ENCODE results near the gene USH2A.

Gene USH2A

GRCh38 chr1:215963621-215964020 is 459.6 kb downstream of the USH2A start:
- no peak for DNase-seq (ENCODE audit: low read depth in 2 of 2)

DNA sequence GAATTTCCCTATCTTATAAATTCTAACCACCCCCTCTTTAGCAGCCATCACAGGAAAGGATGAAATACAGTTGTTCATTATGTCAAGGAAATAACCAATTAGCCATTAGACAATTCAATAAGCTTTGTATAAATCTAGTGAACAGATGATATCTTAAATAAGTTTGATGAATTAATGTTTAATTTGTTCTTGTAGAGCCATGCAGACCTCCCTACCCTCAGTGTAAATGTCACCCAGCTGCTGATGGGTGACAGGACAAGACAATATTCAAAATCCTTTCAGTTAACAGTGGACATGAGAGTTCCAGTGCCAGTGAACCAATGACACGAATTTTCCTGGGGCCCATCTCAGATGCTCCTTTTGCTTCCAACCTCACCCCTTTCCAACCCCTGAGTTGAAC is 460.2 kb downstream of the USH2A start:
- DNase-seq (ENCODE audit: low read depth in 2 of 2), result no peak

GRCh38 chr1:215958841-215959240 is 464.4 kb downstream of the USH2A start:
- DNase-seq (ENCODE audit: low read depth in 2 of 2), result peak; percentile 4 to 5

DNA sequence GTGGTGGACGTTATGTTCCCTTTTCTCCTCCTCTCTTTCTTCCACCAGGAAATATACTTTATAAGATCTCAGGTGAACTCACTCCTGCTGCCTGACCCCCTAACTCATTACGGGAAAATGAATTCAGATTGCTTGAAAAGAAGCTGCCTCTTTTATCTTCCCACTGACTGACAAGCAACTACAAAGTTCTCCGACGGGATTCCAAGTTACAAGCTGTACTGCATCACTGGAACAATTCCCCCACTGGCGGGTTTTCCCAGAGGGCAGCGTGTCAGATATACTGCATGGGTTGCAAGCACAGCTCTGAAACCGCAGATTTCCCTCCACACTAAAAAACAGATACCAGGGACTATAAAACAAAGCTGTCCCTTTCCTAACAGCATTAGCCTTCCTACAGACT is 465.6 kb downstream of the USH2A start:
- peak; percentile 29 to 37 for DNase-seq (ENCODE audit: low read depth in 2 of 2)

DNA sequence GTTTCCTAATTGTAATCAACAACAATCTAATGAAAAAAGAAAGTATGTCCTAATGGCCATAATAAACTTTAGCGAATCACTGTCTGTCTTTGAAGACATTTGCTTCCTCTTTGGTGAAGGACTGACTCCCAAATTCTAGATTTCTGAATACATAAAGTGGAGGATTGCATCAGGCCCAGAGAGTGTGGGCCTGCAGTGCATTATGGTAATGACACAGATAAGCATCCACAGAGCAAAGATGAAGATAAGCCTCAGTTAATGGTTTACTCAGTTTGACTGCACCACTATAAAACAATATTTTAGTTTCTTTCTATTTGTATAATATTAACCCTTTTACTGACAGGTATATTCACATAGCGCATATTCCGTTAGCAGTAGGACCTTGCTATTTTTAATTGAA is 490.7 kb downstream of the USH2A start:
- no peak for DNase-seq (ENCODE audit: low read depth in 2 of 2)

DNA sequence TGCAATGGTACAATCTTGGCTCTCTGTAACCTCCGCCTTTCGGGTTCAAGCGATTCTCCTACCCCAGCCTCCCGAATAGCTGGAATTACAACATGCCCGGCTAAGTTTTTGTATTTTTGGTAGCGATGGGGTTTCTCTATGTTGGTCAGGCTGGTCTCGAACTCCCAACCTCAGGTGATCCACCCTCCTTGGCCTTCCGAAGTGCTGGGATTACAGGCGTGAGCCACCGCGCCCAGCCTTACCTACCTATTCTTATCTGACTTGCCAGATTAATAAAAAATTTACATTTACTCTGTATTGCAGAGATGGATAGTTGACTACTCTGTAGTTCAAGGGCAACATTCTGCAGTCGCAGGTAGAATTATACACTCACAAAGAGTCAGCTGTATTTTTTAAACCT is 496.6 kb downstream of the USH2A start:
- no peak for DNase-seq (ENCODE audit: low read depth in 2 of 2)

GRCh38 chr1:215923129-215923824 is 500.0 kb downstream of the USH2A start:
- peak in 1 of 2 experiments; percentile 25 for DNase-seq (ENCODE audit: low read depth in 2 of 2)

DNA sequence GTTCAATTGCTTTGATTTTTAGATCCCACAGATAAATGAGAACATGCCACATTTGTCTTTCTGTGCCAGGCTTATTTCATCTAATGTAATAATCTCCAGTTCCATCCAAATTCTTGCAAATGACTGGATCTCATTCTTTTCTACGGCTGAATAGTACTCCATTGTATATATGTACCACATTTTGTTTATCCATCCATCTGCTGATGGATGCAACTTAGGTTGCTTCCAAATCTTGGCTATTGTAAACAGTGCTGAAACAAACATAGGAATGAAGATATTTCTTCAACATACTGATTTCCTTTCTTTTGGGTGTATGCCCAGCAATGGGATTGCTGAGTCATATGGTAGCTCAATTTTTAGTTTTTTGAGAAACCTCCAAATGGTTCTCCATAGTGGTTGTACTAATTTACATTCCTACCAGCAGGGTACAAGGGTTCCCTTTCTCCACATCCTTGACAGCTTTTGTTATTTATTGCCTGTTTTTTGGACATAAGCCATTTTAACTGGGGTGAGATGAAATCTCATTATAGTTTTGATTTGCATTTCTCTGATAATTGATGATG is 511.8 kb downstream of the USH2A start:
- peak in 1 of 2 experiments; percentile 21 for DNase-seq (ENCODE audit: low read depth in 2 of 2)

DNA sequence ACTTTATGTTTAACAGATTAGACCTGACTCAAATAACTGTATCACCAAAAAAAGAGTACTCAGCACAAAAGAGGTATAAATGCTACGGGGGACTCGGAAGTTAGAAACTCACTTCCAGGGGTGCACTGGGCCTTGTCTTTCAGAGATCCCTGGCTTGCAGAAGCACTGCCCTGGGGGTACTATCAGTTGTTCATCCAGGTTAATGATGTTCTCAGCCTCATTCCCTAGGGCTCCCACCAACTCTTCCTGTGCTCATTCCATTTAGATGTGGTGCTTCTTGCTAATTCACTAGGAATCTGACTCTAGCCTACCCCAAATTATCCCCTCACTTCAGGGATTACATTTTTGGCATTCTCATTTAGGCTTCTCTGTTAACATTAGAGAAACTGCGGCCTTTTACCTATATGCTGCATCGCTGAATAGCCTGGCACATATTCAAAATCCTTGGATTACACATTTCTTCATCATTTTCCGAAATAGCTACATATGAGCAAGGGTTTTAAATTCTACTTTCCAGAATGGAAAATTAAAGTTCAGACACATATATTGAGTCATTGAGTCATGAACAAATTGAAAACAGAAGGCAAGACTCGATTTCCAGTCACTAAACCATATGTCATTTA is 517.6 kb downstream of the USH2A start:
- DNase-seq (ENCODE audit: low read depth in 2 of 2), result peak; percentile 91 to 93

DNA sequence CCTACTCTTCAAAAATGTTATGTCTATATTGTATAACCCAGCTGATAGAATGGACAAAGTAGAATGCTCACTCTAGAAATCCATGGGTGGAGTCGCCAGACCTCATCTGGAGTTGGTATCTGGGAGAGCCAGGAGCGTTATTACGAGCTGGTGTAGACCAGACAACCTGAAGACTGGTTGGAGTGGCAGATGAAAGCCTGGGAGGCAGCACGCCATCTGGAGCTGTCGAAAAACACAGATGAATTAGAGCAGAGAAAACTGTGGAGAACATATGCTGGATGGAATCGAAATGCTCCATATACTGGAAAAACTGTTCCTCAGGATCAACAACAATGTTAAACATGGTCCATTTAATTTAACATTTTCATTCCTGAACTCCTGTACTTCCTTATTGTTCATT is 522.6 kb downstream of the USH2A start:
- DNase-seq (ENCODE audit: low read depth in 2 of 2), result no peak

- DNase-seq (ENCODE audit: low read depth in 2 of 2), result no peak
Measured at GRCh38 chr1:215899901-215900300, 523.3 kb downstream of the USH2A start.

GRCh38 chr1:215895893-215896292 is 527.4 kb downstream of the USH2A start:
- DNase-seq (ENCODE audit: low read depth in 2 of 2), result no peak

GRCh38 chr1:215895276-215895675 is 528.0 kb downstream of the USH2A start:
- no peak for DNase-seq (ENCODE audit: low read depth in 2 of 2)

DNA sequence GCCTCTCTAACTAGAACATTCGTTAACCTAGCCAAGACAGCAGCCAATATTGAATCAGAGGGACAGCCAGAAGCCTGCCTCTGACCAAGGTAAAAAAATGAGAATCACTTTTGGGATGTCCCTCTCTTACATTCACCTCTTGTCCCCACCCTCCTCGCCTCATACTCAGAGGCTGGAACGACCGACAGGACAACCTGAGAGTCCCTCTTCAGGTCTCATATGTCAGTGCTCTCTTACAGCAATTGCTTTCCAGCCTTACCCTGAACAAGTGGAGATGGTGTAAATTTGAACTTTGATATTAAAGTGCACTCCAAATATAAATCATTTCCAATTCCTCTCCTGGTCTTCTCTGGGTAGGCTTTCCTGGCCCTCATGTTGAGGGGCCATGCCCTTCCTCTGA is 528.6 kb downstream of the USH2A start:
- DNase-seq (ENCODE audit: low read depth in 2 of 2), result no peak

- DNase-seq (ENCODE audit: low read depth in 2 of 2), result no peak
Measured at GRCh38 chr1:215891266-215892057, 531.8 kb downstream of the USH2A start.

- no peak for DNase-seq (ENCODE audit: low read depth in 2 of 2)
Measured at GRCh38 chr1:215890438-215890837, 532.8 kb downstream of the USH2A start.

GRCh38 chr1:215889871-215890270 is 533.4 kb downstream of the USH2A start:
- DNase-seq (ENCODE audit: low read depth in 2 of 2), result peak; percentile 37 to 53

DNA sequence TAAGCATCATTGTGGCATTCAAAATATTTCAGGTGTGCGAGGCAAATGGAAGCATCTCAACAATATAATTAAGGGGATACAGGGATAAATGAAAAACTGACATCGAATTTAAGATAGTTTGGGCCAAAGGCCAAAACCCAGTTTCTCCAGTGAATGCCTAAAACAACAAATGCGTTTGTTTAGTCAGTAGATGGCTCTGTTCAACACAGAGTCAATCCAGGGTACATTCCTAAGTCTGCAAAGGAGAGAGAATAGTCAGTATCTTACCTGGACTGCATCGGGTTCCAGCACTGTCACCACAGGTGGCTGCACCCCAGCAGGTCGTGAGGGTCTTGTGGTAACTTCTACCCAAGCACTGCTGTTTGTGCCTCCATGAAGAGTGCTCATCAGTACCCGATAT is 535.1 kb downstream of the USH2A start:
- no peak for DNase-seq (ENCODE audit: low read depth in 2 of 2)

GRCh38 chr1:215887627-215888026 is 535.6 kb downstream of the USH2A start:
- DNase-seq (ENCODE audit: low read depth in 2 of 2), result no peak

- DNase-seq (ENCODE audit: low read depth in 2 of 2), result no peak
Measured at GRCh38 chr1:215883004-215883403, 540.2 kb downstream of the USH2A start.

- DNase-seq (ENCODE audit: low read depth in 2 of 2), result no peak
Measured at GRCh38 chr1:215878843-215879242, 544.4 kb downstream of the USH2A start.

DNA sequence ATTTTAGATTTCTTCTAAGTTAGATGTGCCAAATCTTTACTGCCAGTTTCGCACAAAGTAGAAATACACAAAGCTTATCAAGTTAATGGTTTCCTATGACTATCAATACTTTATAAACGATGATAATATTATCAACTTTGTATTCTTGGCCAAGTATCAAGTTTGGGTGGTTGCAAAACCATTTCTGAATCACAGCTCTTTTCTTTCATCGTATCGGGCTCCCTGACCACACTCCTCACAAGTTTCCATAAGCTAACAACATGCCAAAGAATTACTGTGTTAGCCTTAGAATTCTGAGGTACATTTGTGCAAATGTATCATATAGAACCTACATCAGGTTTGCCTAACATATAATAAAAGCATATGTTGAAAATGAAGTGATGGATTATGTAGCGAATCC is 545.1 kb downstream of the USH2A start:
- DNase-seq (ENCODE audit: low read depth in 2 of 2), result no peak

Data from fibroblast of skin of left quadriceps (primary cell).